Measurements from ENCODE around the gene ATG9B.
"Not testable (repeated sequence)": the region's sequence is repeated elsewhere in the genome, so short reads cannot be mapped to it uniquely, and the experiment has no call there.

Gene ATG9B

GRCh38 chr7:151028948-151029501 is 4.7 kb upstream of the ATG9B start:
- H3K27ac ChIP-seq (ENCODE audit: low read length): no peak overlapping the region
- peaks cover 5% of the 10 kb centered on the region for H3K4me1 ChIP-seq (ENCODE audit: insufficient read depth, low read length)
- H3K36me3 ChIP-seq (ENCODE audit: insufficient read depth, low read depth, low read length): no peaks in the 10 kb centered on the region; the same call in 1 of the 2 replicates
- H3K27me3 ChIP-seq (ENCODE audit: insufficient read depth, low read length): peaks cover 8% of the 10 kb centered on the region
- H3K9me3 ChIP-seq (ENCODE audit: insufficient read depth, low read depth, low read length): no peaks in the 10 kb centered on the region
- peak overlapping the region; percentile 67; the same call in 1 of the 2 replicates for H3K9ac ChIP-seq (ENCODE audit: low read depth, low read length)
- H3K4me3 ChIP-seq (ENCODE audit: low read length): peak overlapping the region; percentile 90

GRCh38 chr7:151028131-151028947 is 4.0 kb upstream of the ATG9B start, which contains the start of gene ABCB8:
Gene ABCB8, plus strand, starts transcription at chr7:151028450. Its CDS starts 66 bp downstream, at chr7:151028516.
- Histone ChIP-seq H3K9me3 (ENCODE audit: insufficient read depth, low read depth, low read length) (no peaks in the 10 kb centered on the region), H3K4me3 (ENCODE audit: low read length) (peak within 1 kb of the TSS; percentile 90), H3K36me3 (ENCODE audit: insufficient read depth, low read depth, low read length) (no peaks in the 10 kb centered on the region), H3K4me1 (ENCODE audit: insufficient read depth, low read length) (peaks cover 5% of the 10 kb centered on the region), H3K27ac (ENCODE audit: low read length) (no peak within 1 kb of the TSS), H3K9ac (ENCODE audit: low read depth, low read length) (peak within 1 kb of the TSS; percentile 67; the same call in 1 of the 2 replicates), H3K27me3 (ENCODE audit: insufficient read depth, low read length) (peaks cover 8% of the 10 kb centered on the region)

DNA sequence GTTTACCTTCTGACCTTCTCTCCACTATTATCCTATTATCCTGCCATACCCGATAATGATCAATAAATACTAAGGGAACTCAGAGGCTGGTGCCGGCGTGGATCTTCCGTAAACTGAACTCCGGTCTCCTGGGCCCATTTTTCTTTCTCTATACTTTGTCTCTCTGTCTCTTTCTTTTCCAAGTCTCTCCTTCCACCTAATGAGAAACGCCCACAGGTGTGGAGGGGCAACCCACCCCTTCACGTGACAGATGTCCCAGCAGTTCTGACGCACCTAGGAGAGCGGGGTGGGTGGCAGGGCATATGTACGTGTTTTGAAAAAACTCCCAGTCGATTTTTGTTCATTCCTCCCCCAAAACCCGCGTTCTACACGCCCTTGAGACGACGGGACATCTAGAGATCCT is 3.4 kb upstream of the ATG9B start:
- H3K9ac ChIP-seq (ENCODE audit: low read depth, low read length); H3K27ac ChIP-seq (ENCODE audit: low read length); H3K27me3 ChIP-seq (ENCODE audit: insufficient read depth, low read length); H3K9me3 ChIP-seq (ENCODE audit: insufficient read depth, low read depth, low read length); H3K4me1 ChIP-seq (ENCODE audit: insufficient read depth, low read length); H3K36me3 ChIP-seq (ENCODE audit: insufficient read depth, low read depth, low read length): not testable (repeated sequence)
- peak overlapping the region; percentile 90 for H3K4me3 ChIP-seq (ENCODE audit: low read length)

DNA sequence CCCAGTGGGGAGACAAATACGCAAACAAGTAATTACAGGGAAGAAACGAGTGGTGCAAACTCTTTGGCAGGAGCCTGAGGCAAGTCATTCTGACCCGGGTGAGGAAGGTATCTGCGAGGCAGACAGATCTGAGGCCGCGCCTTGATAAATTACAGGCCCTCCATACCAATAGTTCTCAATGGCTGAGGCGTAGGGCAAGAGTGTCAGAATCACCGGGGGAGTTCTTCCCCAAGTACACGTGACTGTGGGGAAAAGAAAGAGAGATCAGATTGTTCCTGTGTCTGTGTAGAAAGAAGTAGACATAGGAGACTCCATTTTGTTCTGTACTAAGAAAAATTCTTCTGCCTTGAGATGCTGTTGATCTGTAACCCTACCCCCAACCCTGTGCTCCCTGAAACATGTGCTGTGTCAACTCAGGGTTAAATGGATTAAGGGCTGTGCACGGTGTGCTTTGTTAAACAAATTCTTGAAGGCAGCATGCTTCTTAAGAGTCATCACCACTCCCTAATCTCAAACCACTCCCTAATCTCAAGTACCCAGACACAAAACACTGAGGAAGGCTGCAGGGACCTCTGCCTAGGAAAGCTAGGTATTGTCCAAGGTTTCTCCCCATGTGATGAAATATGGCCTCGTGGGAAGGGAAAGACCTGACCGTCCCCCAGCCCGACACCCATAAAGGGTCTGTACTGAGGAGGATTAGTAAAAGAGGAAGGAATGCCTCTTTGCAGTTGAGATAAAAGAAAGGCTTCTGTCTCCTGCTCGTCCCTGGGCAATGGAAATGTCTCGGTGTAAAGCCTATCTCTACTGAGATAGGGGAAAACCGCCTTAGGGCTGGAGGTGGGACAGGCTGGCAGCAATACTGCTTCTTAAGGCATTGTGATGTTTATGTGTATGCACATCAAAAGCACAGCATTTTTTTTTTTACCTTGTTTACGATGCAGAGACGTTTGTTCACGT is 2.8 kb upstream of the ATG9B start:
- peak overlapping the region; percentile 90 for H3K4me3 ChIP-seq (ENCODE audit: low read length)
- not testable (repeated sequence) for H3K27me3 ChIP-seq (ENCODE audit: insufficient read depth, low read length); H3K9me3 ChIP-seq (ENCODE audit: insufficient read depth, low read depth, low read length); H3K36me3 ChIP-seq (ENCODE audit: insufficient read depth, low read depth, low read length); H3K9ac ChIP-seq (ENCODE audit: low read depth, low read length); H3K27ac ChIP-seq (ENCODE audit: low read length); H3K4me1 ChIP-seq (ENCODE audit: insufficient read depth, low read length)

DNA sequence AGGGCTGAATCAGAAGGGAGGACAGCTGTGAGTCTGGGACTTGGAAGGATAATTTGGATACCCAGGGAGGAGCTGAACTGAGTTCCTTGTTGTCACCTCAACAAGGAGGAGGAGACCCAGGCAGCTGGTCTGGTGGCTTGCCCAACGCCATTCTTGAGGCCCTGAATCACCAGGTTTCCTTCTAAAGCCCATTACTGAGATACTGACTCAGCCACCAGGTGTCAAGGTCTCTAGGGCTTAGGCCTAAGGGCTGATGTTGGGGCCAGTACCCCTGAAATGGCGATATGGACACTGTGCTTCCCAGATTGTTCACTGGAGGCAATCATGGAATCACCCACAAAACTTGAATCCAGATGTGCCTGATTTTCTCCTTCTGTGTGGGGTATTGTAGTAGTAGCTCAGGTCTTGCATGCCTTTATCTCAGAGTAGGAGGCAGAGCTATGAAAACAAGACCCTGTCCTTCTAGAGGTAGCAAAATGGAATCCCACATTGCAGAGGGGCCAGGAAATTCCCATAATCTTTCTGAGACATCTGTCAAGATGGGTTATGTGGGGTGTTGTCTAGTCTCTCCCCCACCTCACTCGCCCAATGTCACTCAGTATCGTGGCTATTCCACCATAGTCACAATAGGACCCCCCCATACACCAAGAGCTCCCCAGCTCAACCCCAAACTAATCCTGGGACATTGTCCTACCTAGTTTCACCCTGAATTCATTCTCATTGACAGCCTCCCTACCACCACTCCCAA is 1.8 kb upstream of the ATG9B start:
- no peak overlapping the region for H3K9ac ChIP-seq (ENCODE audit: low read depth, low read length)
- H3K4me3 ChIP-seq (ENCODE audit: low read length): 0 out of 2 replicates have a peak overlapping the region, but pooled peaks have one; percentile 90
- H3K9me3 ChIP-seq (ENCODE audit: insufficient read depth, low read depth, low read length): no peaks in the 10 kb centered on the region
- H3K36me3 ChIP-seq (ENCODE audit: insufficient read depth, low read depth, low read length): no peaks in the 10 kb centered on the region
- H3K27me3 ChIP-seq (ENCODE audit: insufficient read depth, low read length): peaks cover 8% of the 10 kb centered on the region
- no peak overlapping the region for H3K27ac ChIP-seq (ENCODE audit: low read length)
- H3K4me1 ChIP-seq (ENCODE audit: insufficient read depth, low read length): peaks cover 5% of the 10 kb centered on the region

GRCh38 chr7:151023232-151023631 is 1.1 kb downstream of the ATG9B start:
- Histone ChIP-seq H3K4me1 (ENCODE audit: insufficient read depth, low read length) (peaks cover 17% of the 10 kb centered on the region), H3K27me3 (ENCODE audit: insufficient read depth, low read length) (peaks cover 36% of the 10 kb centered on the region), H3K4me3 (ENCODE audit: low read length) (no peak overlapping the region), H3K9me3 (ENCODE audit: insufficient read depth, low read depth, low read length) (no peaks in the 10 kb centered on the region), H3K9ac (ENCODE audit: low read depth, low read length) (no peak overlapping the region), H3K27ac (ENCODE audit: low read length) (no peak overlapping the region), H3K36me3 (ENCODE audit: insufficient read depth, low read depth, low read length) (no peaks in the 10 kb centered on the region)

GRCh38 chr7:151020231-151020630 is 4.1 kb downstream of the ATG9B start:
- Histone ChIP-seq H3K27me3 (ENCODE audit: insufficient read depth, low read length) (peaks cover 49% of the 10 kb centered on the region), H3K9ac (ENCODE audit: low read depth, low read length) (peak overlapping the region; percentile 45; the same call in 1 of the 2 replicates), H3K9me3 (ENCODE audit: insufficient read depth, low read depth, low read length) (no peaks in the 10 kb centered on the region), H3K4me1 (ENCODE audit: insufficient read depth, low read length) (peaks cover 11% of the 10 kb centered on the region), H3K4me3 (ENCODE audit: low read length) (peak overlapping the region; percentile 35; the same call in 1 of the 2 replicates), H3K36me3 (ENCODE audit: insufficient read depth, low read depth, low read length) (no peaks in the 10 kb centered on the region), H3K27ac (ENCODE audit: low read length) (no peak overlapping the region)

- no peak overlapping the region for H3K9ac ChIP-seq (ENCODE audit: low read depth, low read length)
- no peaks in the 10 kb centered on the region for H3K36me3 ChIP-seq (ENCODE audit: insufficient read depth, low read depth, low read length)
- no peaks in the 10 kb centered on the region for H3K9me3 ChIP-seq (ENCODE audit: insufficient read depth, low read depth, low read length)
- peaks cover 11% of the 10 kb centered on the region for H3K4me1 ChIP-seq (ENCODE audit: insufficient read depth, low read length)
- H3K27ac ChIP-seq (ENCODE audit: low read length): no peak overlapping the region
- peaks cover 49% of the 10 kb centered on the region for H3K27me3 ChIP-seq (ENCODE audit: insufficient read depth, low read length)
- H3K4me3 ChIP-seq (ENCODE audit: low read length): no peak overlapping the region
These were observed 5.2 kb downstream of the ATG9B start for GRCh38 chr7:151019130-151019447.

GRCh38 chr7:151018421-151019129 is 5.7 kb downstream of the ATG9B start:
- Histone ChIP-seq H3K36me3 (ENCODE audit: insufficient read depth, low read depth, low read length) (no peaks in the 10 kb centered on the region), H3K27ac (ENCODE audit: low read length) (no peak overlapping the region), H3K9me3 (ENCODE audit: insufficient read depth, low read depth, low read length) (no peaks in the 10 kb centered on the region), H3K9ac (ENCODE audit: low read depth, low read length) (no peak overlapping the region), H3K27me3 (ENCODE audit: insufficient read depth, low read length) (peaks cover 49% of the 10 kb centered on the region), H3K4me3 (ENCODE audit: low read length) (peak overlapping the region; percentile 44; the same call in 1 of the 2 replicates), H3K4me1 (ENCODE audit: insufficient read depth, low read length) (peaks cover 11% of the 10 kb centered on the region)

DNA sequence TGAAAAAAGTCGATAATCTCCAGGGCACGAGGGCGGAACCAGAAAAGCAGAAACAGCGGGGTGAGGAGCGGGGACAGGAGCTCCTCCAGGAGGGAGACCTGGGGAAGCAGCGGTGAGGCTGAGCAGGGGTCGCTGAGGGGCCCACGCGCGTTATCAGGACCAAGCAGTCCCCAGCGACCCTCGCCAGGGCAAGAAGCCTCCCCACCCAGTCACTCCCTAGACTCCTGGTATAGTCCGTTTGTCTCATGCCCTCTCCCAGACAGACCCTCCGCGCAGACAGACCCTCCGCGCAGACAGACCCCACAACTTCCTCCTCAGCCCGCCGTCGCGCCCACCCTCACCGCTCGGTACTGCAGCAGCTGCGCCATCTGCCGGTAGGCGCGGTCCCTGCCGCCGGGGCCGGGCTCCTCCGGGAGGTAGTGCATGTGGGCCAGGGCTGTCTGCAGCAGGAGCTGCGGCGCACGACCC is 6.3 kb downstream of the ATG9B start:
- Histone ChIP-seq H3K27me3 (ENCODE audit: insufficient read depth, low read length) (peaks cover 52% of the 10 kb centered on the region), H3K9me3 (ENCODE audit: insufficient read depth, low read depth, low read length) (no peaks in the 10 kb centered on the region), H3K4me1 (ENCODE audit: insufficient read depth, low read length) (peaks cover 11% of the 10 kb centered on the region), H3K9ac (ENCODE audit: low read depth, low read length) (no peak overlapping the region), H3K36me3 (ENCODE audit: insufficient read depth, low read depth, low read length) (no peaks in the 10 kb centered on the region), H3K27ac (ENCODE audit: low read length) (no peak overlapping the region), H3K4me3 (ENCODE audit: low read length) (peak overlapping the region; percentile 58; the same call in 1 of the 2 replicates)

Data from iPS-20b (cell line).